Measurements from ENCODE around the gene ZCCHC24. TPM values are rescaled to one million over a fixed set of nuclear protein-coding genes. Genes with fewer than 3 reads are reported as not detected.

ZCCHC24 gene
- total and polyA plus RNA-seq, 2 of the 8 experiments (the other 6 are each of a cell fraction or from before 2014, with no cell fraction given) = 3.9 to 6.9 TPM

- TF ChIP-seq TCF12 (IDR thresholded peaks at IDR 0.05; ENCODE audit: low read depth, low read length) (no peak), SP1 (IDR thresholded peaks at IDR 0.05; ENCODE audit: low read depth, low read length) (no peak), YY1 (IDR thresholded peaks at IDR 0.05; ENCODE audit: low read depth, low read length) (no peak), ATF3 (IDR thresholded peaks at IDR 0.05; ENCODE audit: insufficient read depth, low read depth, low read length) (no peak)
These were observed 61.3 kb downstream of the ZCCHC24 start (continued) for GRCh38 chr10:79383974-79384606.
